MCF 10A (cell line): ENCODE results near the gene STAMBPL1. TPM values are rescaled to one million over a fixed set of nuclear protein-coding genes. Genes with fewer than 3 reads are reported as not detected.

Source experiments
- BruUV-seq: library from RNA; stranded (reverse); fragments of 400-500 nt; replicated peaks from 2 replicates; lab custom pipeline; 2021; lab: Mats Ljungman, UMichigan
- CTCF ChIA-PET: fragments of 300-600 bp; sonication (Branson Sonifier 250); formaldehyde crosslinking; extraction: SDS; loops from one replicate; lab custom pipeline; 2021; ENCODE audit warnings: antibody characterized with exemption, inconsistent platforms; lab: Yijun Ruan, JAX
- POLR2A ChIA-PET: fragments of 300-600, 350-650 bp; sonication (Branson Sonifier 250); formaldehyde crosslinking; extraction: SDS; loops from one replicate; lab custom pipeline; 2020; ENCODE audit warnings: antibody characterized with exemption, inconsistent platforms; lab: Yijun Ruan, JAX
- DNase-seq: peaks from one replicate; pipeline ENCODE4 v3.0.0-alpha.2; 2018; ENCODE audit not compliant: unreplicated experiment
- H3K27ac Mint-ChIP-seq: one replicate; pipeline ENCODE4 v1.8.0; 2022; ENCODE audit warnings: mild to moderate bottlenecking, low read depth, mixed read lengths; ENCODE audit not compliant: unreplicated experiment
- H3K27me3 Mint-ChIP-seq: one replicate; pipeline ENCODE4 v1.8.0; 2022; ENCODE audit warnings: mixed read lengths; ENCODE audit not compliant: insufficient read depth, unreplicated experiment
- H3K36me3 Mint-ChIP-seq: one replicate; pipeline ENCODE4 v1.8.0; 2022; ENCODE audit warnings: mild to moderate bottlenecking, moderate library complexity, mixed read lengths; ENCODE audit not compliant: insufficient read depth, unreplicated experiment
- H3K4me1 Mint-ChIP-seq: one replicate; pipeline ENCODE4 v1.8.0; 2022; ENCODE audit warnings: mixed read lengths; ENCODE audit not compliant: insufficient read depth, unreplicated experiment
- H3K4me3 Mint-ChIP-seq: one replicate; pipeline ENCODE4 v1.8.0; 2022; ENCODE audit warnings: mild to moderate bottlenecking, moderate library complexity, mixed read lengths; ENCODE audit not compliant: unreplicated experiment
- H3K9me3 Mint-ChIP-seq: one replicate; pipeline ENCODE4 v1.8.0; 2022; ENCODE audit warnings: mixed read lengths; ENCODE audit not compliant: unreplicated experiment
- CTCF ChIP-seq: fragments of 200-600 bp; IDR thresholded peaks from one replicate; pipeline ENCODE4 v1.8.0; 2022; ENCODE audit warnings: antibody characterized with exemption, mild to moderate bottlenecking; ENCODE audit not compliant: unreplicated experiment
- intact Hi-C: fragments of 100-400 bp; cut with micrococcal nuclease; formaldehyde crosslinking; loops from 2 replicates; pipeline ENCODE4 v1.14.1; 2022
- total RNA-seq: library from RNA; stranded (reverse); gene quantifications from 2 replicates; pipeline ENCODE4 v1.2.3, GENCODE V29; 2022

Gene STAMBPL1
- total RNA-seq, 1 experiment from 2014 or later: 29.2 TPM

DNA sequence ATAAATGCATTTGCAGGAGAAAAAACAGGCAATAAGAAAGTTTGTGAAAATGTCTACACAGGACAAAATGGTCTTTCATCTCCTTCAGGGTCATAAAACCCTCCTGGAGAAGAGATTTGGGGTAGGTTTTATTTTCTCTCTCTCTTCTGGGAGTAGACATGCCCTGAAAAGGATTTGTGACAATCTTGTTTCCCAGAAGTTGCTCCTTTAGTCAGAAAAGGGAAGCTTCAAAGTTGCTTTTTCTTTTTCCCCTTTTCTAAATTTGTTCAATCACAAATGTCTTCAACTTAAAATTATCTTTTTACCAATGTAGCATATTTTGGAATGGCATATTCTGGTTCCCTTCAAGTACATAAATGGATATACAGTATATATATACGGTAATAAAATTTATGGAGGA lies 19.0 kb upstream of the STAMBPL1 start:
- no peaks in the 10 kb centered on the region for H3K36me3 Mint-ChIP-seq
- CTCF ChIA-PET: interaction anchor here (1.1 to 6.3 kb wide), 2 partner anchors 18 to 25 kb away, joined by 4 to 69 read pairs; partner anchors contain the start of gene STAMBPL1
- no peak for DNase-seq
- H3K27me3 Mint-ChIP-seq: no peaks in the 10 kb centered on the region
- intact Hi-C loops: no loop called here
- no peak overlapping the region for H3K27ac Mint-ChIP-seq
- TF ChIP-seq CTCF: no peak
- POLR2A ChIA-PET: interaction anchor here (2.2 kb wide), 1 partner anchor 19 kb away, joined by 5 read pairs; the partner anchor contains the start of gene STAMBPL1
- H3K4me1 Mint-ChIP-seq: peaks cover 4% of the 10 kb centered on the region
- H3K4me3 Mint-ChIP-seq: no peak overlapping the region
- H3K9me3 Mint-ChIP-seq: no peaks in the 10 kb centered on the region
- no TSS peak for BruUV-seq

GRCh38 chr10:88865281-88865876 lies 14.7 kb upstream of the STAMBPL1 start:
- peak; percentile 25 for TF ChIP-seq CTCF
- CTCF ChIA-PET: interaction anchor here (0.6 to 6.3 kb wide), 14 partner anchors 10 to 916 kb away, joined by 3 to 69 read pairs (median 4); no protein-coding TSS in a partner anchor
- no TSS peak for BruUV-seq
- Mint-ChIP-seq H3K36me3 (no peaks in the 10 kb centered on the region), H3K4me3 (no peak overlapping the region), H3K27ac (no peak overlapping the region), H3K4me1 (peaks cover 4% of the 10 kb centered on the region), H3K9me3 (no peaks in the 10 kb centered on the region), H3K27me3 (no peaks in the 10 kb centered on the region)
- POLR2A ChIA-PET: interaction anchor here (0.6 to 1.2 kb wide), 6 partner anchors 12 to 608 kb away, joined by 3 to 6 read pairs (median 4); partner anchors contain the start of gene ANKRD22
- DNase-seq: peak; percentile 53
- intact Hi-C loops: loop anchor here (1.0 to 5.0 kb wide), 2 partner anchors 30 to 298 kb away; no protein-coding TSS in a partner anchor

GRCh38 chr10:88866454-88866853 lies 13.6 kb upstream of the STAMBPL1 start:
- H3K4me3 Mint-ChIP-seq: no peak overlapping the region
- no peaks in the 10 kb centered on the region for H3K9me3 Mint-ChIP-seq
- POLR2A ChIA-PET: no interaction called here
- BruUV-seq: no TSS peak
- CTCF ChIA-PET: interaction anchor here (6.3 kb wide), 1 partner anchor 30 kb away, joined by 69 read pairs; no protein-coding TSS in a partner anchor
- H3K4me1 Mint-ChIP-seq: peaks cover 4% of the 10 kb centered on the region
- no peaks in the 10 kb centered on the region for H3K27me3 Mint-ChIP-seq
- H3K36me3 Mint-ChIP-seq: no peaks in the 10 kb centered on the region
- H3K27ac Mint-ChIP-seq: no peak overlapping the region
- no peak for DNase-seq
- intact Hi-C loops: loop anchor here (5.0 kb wide), 1 partner anchor 299 kb away; no protein-coding TSS in a partner anchor
- no peak for TF ChIP-seq CTCF

DNA sequence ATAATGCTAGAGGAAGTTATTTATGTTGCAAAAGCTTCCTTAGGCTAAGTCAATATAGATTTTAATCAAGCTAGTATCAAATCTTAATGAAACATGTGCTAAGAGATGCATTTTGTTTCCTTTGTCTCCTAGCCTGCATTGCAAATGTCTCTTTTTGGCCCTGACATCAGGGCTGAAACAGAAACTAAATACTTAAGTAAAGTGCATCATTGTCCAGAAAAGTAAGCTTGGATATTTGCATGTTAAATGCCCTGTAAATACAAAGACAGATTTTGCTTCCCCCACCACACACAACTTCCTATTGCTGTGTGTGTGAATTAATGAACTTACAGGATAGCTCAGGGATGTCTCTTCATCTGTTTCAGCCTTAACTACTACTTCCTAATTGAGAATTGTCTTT lies 10.0 kb upstream of the STAMBPL1 start:
- H3K36me3 Mint-ChIP-seq: no peaks in the 10 kb centered on the region
- no peak overlapping the region for H3K4me3 Mint-ChIP-seq
- CTCF ChIA-PET: interaction anchor here (0.6 to 1.3 kb wide), 5 partner anchors 15 to 64 kb away, joined by 3 to 9 read pairs (median 3); no protein-coding TSS in a partner anchor
- H3K27me3 Mint-ChIP-seq: no peaks in the 10 kb centered on the region
- intact Hi-C loops: no loop called here
- BruUV-seq: no TSS peak
- DNase-seq: no peak
- POLR2A ChIA-PET: interaction anchor here (0.7 to 1.4 kb wide), 3 partner anchors 10 to 13 kb away, joined by 3 to 4 read pairs (median 3); partner anchors contain the start of gene STAMBPL1
- no peaks in the 10 kb centered on the region for H3K9me3 Mint-ChIP-seq
- no peak for TF ChIP-seq CTCF
- no peak overlapping the region for H3K27ac Mint-ChIP-seq
- peaks cover 4% of the 10 kb centered on the region for H3K4me1 Mint-ChIP-seq
